Fibroblast of upper back skin (primary cell): ENCODE data around the gene VEGFA.
"Not testable (repeated sequence)": the region's sequence is repeated elsewhere in the genome, so short reads cannot be mapped to it uniquely, and the experiment has no call there.

Experiments used
- DNase-seq: peaks from one replicate; pipeline ENCODE4 v3.0.0-alpha.2; 2013

VEGFA gene

GRCh38 chr6:43806043-43806757, 36.2 kb downstream of the VEGFA start:
- no peak for DNase-seq

DNA sequence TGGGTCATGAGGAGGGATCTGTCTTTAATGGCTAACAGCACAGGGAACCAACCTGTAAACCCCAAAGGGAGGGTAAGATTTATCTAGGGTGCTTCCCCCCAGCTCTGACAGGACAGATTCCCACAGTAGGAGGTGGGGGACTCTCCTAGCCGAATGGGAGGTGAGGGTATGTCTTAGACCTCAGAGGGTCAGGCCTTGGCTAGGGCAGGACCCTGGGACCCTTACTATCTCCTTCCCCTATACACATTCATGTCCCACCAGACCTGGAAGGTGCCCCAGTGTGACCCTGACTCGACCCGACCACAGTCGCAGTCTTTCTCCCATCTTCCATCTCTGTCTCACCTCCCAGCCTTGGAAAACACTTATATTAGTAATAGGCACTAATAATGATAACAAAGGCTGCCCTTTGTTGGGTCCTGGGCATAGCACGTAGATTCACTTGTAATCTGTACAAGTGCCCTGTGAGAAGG, 36.8 kb downstream of the VEGFA start:
- no peak for DNase-seq

GRCh38 chr6:43807228-43808061, 37.4 kb downstream of the VEGFA start:
- no peak for DNase-seq

DNA sequence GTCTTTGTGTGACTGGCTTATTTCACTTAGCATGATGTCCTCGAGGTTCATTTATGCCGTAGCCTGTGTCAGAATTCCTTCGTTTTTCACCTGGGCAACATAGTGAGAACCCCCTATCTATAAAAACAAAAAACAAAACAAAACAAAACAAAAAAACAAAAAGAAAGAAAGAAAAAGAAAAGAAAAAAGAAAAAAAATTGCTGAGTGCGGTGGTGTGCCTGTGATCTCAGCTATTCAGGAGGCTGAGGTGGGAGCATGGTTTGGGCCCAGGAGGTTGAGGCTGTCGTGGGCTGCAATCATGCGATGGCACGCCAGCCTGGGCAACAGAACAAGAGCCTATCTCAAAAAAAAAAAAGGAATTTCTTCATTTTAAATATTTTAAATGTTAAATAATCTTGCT, 38.4 kb downstream of the VEGFA start:
- no peak for DNase-seq

DNA sequence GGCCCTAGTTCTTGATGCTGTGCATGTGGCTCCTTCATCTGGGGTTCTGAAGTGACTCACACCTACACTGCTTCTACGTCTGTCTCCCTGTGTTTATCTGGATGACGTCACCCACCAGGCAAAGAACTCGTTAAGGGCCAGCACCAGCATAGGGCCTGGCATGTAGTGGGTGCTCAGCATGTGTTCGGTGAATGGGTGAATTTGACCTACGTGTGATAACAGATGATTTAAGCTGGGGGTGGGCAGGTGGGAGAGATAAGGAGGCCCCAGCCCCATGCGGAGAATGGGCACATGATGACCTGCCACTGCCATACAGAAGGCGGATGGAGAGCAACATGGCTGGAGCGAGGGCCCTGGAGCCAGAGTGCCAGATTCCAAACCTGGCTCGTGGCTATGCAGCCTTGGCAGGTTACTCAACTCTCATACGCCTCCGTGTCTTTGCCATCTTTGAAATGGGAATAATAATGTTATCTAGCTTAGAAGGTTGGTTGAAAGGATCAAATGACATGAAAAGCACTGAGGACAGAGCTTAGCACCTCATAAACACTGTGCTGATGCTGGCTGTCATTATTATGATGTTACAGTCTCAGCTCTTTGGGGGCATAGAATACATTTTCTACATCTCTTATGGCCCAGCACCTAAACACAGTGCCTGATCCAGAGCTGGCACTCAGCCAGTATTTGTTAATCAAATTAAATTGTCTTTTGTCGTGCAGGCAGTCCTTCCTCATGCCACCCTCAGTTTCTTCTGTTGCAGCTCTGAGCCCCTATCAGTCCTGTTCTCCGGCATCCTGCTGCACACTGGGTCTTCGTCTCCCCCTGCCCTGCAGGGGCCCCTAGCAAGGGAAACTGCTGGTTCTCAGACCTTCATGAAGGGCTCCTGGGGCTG, 39.6 kb downstream of the VEGFA start:
- DNase-seq = peak; percentile 57

DNA sequence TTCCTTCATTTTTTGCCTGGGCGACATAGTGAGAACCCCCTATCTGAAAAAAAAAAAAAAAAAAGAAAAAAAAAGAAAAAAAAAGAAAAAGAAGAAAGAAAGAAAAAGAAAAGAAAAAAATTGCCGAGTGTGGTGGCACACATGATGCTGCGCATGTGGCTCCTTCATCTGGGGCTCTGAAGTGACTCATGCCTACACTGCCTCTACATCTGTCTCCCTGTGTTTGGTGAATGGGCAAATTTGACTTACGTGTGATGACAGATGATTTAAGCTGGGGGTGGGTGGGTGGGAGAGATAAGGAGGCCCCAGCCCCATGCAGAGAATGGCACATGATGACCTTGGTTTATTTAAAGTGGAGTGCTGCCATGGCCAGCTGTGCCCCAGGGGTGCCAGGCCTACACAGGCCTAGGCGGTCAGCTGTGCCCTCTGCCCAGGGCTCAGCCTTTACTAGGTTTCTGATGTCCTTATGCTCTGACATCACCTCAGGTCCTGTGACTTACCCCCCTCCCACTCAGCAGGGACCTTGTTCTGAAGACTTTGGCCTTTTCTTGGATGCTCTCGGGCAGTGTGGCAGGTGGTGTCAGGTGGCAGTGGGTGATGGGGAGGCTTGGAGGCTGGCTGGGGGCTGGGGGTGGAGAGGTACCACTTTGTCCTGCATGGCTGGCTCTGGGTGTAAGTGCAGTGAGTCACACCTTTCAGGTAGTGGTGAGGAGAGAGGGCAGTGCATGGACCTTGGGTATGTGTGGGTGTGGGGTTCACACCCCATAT, 41.1 kb downstream of the VEGFA start:
- no peak for DNase-seq

DNA sequence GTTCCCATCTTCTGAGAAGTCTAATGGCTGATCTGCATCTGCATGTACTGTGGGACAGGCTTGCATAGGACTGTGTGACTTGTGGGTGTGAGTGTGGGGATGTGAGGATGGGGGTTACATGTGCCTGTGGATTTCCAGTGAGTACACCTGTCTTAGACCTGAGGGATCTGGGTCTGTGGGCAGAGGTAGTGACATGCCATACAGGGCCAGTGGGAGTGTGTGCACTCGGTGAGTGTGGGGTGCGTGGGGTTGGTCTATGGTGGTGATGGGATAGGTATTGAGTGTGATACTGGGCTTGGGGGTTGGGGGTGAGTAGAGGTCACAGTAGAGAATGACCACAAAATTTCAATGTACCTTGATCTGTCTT, 41.7 kb downstream of the VEGFA start:
- no peak for DNase-seq

DNA sequence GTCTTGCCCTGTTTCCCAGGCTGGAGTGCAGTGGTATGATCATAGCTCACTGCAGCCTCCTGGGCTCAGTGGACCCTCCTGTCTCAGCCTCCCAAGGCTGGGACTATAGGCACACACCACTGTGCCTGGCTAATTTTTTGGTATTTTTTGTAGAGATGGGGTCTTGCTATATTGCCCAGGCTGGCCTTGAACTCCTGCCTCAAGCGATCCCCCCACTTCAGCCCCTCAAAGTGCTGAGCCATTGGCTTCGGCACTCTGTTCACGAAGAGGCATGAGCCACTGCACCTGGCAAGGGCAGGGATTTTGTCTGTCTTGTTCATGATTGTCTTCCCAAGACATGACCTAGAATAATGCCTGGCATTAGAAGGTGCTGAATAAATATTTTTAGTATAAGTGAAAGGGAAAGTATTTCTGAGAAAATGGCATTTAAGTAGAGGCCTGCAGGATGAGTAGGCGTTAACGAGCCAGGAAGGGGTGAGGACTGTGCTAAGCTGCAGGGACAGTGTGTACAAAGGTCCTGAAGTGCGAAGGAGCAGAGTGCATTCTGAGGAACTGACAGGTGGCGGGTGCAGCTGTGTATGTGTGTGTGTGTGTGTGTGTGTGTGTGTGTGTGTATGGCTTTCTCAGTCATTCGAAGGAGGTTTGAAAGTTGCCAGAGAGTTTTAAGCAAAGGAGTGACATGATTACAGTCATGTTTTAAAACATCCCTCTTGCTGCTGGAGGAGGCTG, 43.0 kb downstream of the VEGFA start:
- no peak for DNase-seq

DNA sequence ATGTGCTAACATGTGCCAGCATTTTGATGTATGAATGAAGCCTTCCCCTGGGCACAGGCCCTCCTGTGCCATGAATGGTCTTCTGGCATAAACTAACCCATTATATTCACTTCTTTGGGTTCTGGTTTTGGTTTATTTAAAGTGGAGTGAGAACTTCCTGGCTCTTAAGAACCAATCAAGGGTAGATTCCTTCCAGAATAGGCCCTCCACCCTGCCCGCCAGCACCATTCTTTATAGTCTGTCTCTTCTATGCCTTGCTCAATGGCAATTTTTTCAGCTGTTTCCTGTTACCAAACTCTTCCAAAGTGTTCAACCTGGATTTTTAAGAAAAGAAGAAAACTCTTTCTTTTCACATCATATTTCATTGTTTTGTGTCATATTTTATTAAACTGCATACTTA, 44.1 kb downstream of the VEGFA start:
- DNase-seq = no peak

DNA sequence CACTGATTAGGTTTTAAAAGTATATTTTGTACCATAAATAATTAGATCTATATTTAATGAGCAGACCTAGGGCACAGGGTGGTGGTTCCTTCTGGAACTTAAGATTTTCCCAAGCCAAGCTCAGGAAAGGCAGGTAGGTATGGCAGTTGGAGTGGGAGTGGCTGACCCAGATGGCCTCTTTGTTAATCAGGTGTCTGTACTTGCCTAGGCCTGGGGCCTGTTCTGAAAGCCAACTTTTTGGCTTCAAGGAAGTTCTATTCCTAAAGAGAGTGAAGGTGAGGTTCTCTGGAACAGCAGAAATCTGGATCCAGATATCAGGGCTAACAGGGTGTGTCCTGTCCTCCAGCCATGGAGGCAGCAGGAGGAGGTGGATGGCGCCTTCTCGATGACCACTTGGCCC, 44.9 kb downstream of the VEGFA start:
- no peak for DNase-seq

GRCh38 chr6:43817192-43817591, 47.2 kb downstream of the VEGFA start:
- peak; percentile 40 for DNase-seq

- DNase-seq = not testable (repeated sequence)
Measured at GRCh38 chr6:43818973-43819372, 49.0 kb downstream of the VEGFA start.

DNA sequence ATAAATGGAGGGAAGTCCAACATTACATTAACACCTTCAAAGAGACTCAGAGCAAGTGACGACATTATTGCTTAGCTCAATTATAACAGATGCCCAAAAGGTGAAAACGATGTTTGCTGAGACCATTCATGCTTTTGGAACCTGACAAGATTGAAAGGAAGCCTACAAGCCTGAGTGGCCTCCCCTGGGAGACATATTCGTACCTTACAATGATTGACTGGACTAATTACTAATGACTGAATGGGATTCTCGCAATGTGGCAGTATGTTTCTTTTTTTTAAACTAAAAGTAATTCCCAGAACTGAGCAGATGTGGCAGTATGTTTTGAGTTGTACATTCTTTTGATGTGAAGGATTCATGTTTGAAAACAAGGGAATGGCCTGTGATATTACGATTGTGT, 49.9 kb downstream of the VEGFA start:
- no peak for DNase-seq

DNA sequence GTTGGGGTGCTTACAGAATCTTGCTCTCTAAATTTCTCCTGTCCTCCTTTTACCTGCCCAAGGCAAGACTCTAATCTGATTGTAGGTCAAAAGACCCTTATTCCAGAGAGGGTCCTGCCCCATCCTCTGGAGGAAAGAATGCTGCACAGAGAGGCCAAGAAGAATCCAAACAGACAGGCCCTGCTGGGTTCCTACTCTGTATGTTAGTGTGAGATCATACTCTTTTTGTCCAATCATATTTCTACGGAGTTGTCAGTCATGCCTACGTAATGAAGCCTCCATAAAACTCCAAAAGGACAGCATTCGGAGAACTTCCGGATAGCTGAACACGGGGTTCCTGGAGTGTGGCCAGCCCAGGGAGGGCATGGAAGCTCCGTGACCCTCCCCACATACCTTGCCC, 50.5 kb downstream of the VEGFA start:
- DNase-seq = no peak

DNA sequence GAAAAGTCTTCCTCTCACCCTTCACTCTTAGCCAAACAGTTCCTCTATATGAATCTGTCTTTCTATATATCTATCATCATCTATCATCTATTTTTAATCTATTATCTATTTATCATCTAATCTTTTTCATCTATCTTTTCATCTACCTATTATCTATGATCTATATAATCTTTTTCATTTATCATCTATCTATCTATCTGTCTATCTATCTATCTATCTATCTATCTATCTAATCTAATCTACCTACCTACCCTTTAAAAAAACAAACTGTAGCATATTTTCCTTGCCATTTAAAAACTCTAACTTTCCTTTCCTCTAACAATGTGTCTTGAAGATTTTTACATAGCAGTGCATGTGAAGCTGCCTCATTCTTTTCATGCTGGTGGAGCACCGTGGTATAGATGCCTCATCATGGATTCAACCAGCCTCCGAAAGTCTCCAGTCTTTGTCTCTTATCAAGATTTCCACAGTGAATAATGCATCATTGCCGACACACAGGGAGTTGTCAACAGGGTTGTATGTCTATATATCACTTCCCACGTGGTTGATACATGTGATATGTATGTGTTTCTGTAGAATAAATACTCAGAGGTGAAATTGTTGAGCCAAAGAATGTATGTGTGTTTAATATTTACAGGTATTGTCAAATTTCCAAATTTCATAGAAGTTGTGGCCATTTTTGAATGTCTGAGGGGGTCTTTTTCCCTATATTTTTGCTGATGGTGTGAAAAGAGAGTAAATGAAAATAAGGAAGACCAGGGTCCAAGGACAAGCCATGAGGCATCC, 51.3 kb downstream of the VEGFA start:
- DNase-seq = peak; percentile 26

GRCh38 chr6:43823390-43823789, 53.4 kb downstream of the VEGFA start:
- no peak for DNase-seq

DNA sequence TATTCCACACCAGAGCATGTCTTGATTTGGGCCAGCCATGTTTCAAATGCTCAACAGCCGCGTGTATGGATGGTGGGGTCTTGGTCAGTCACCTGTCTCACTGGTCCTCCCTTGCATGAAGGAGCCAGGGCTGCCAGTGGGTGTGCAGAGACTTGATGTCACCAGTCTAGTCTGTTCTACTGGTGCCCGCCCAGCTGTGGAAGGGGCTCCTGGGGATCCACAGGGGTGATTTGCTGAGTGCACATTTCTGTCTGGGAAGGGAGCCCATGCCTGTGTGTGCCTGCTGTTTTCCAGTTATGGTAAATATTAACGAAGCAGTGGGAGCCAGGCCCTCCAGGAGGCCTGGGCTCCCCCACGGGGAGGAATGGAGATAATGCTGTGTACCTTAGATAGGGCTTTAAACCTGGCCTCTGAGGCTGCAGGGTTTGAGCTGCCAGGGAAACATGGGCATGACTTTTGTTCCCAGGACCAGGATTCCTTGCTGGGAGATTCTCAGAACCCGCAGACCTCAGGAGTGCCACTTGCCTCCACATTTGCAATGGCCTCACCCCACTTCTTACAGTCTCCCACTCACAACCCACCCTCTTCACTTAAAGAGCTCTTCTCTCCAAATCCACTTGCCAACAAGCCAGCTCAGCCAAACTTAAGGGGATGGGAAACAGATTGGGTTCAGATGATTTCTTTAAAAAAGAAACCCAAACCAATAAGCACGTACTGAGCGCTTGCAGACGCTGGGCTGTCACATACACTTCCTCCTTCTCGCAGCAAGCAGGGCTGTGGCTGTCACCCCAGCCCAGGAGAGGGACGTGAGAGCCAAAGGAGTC, 54.1 kb downstream of the VEGFA start:
- DNase-seq = no peak

GRCh38 chr6:43824703-43825064, 54.7 kb downstream of the VEGFA start:
- no peak for DNase-seq

DNA sequence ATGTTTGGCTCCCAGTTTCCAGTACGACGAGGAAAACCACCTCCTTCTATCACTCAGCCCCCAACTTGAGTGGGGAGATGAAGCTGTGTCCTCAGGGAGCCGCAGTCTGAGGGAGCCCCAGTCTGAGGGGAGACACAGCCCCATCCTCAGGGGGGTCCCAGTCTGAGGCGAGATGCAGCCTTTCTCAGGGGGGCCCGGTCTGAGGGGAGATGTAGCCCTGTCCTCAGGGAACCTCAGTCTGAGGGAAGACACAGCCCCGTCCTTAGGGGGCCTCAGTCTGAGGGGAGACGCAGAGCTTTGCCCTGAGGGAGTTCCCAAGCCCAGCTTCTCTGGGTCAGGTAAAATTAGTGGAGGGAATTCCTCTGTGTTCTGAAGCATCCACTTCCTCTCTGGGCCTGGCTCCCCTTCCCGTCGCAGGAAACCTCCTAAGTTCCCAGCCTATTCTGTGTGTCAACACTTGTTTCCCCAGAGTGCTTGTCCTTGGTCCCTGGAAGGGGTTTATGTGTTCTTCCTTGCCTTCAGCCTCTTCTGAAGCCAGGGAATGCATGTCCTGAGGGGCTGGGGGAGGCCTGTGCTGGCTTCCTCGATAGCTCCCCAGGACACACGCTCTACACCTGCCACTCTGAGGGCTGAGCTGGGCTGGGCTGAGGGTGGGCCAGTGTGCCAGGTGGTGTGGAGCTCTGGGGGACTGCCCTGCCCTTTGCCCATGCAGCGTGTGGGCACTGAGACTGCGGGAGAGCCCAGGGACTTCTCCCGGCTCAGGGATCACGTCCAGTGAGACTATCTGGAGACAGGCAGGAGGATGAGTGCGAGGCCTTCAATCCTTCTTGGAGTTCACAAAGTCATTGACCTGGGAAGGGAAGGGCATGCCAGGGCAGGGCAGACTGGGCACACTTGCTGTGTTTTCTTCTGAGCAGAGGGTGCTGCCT, 55.4 kb downstream of the VEGFA start:
- no peak for DNase-seq
